SK-N-SH treated with all-trans-retinoic acid at 6 μM for 48 hours (cell line): ENCODE data around the gene SRPK3.

Experiments
- ATAC-seq: fragments of 200-7000 bp; cut with Tn5 transposase; 3 replicates; pipeline ENCODE4 v1.9.1; 2020; ENCODE audit warnings: mild to moderate bottlenecking, moderate library complexity
- ARNTL ChIP-seq: fragments of 450-650 bp; formaldehyde crosslinking; IDR thresholded peaks from 2 replicates; pipeline ENCODE4 v1.5.0; 2020; ENCODE audit warnings: low read depth, mild to moderate bottlenecking, moderate library complexity, borderline replicate concordance
- CSDC2 ChIP-seq: fragments of 250-450 bp; sonication (Bioruptor Pico); IDR thresholded peaks from 2 replicates; pipeline ENCODE4 v1.5.0; 2020; ENCODE audit warnings: mild to moderate bottlenecking, moderate library complexity
- ESRRG ChIP-seq: fragments of 250-450 bp; sonication (Bioruptor Pico); IDR thresholded peaks from 2 replicates; pipeline ENCODE4 v1.6.1; 2021; ENCODE audit warnings: mild to moderate bottlenecking
- ISL1 ChIP-seq: fragments of 250-450 bp; sonication (Bioruptor Pico); IDR thresholded peaks from 2 replicates; pipeline ENCODE4 v2.1.2; 2022; ENCODE audit warnings: mild to moderate bottlenecking, moderate library complexity
- OSR1 ChIP-seq: fragments of 250-450 bp; sonication (Bioruptor Pico); IDR thresholded peaks from 2 replicates; pipeline ENCODE4 v1.8.0; 2022; ENCODE audit warnings: moderate library complexity, mild to moderate bottlenecking, inconsistent platforms
- PPARA ChIP-seq: fragments of 250-450 bp; sonication (Bioruptor Pico); IDR thresholded peaks from 2 replicates; pipeline ENCODE4 v1.5.0; 2020; ENCODE audit warnings: mild to moderate bottlenecking, borderline replicate concordance
- RARB ChIP-seq: fragments of 250-450 bp; sonication (Bioruptor Pico); IDR thresholded peaks from 2 replicates; pipeline ENCODE4 v1.8.0; 2021; ENCODE audit warnings: mild to moderate bottlenecking, moderate library complexity
- SNAI2 ChIP-seq: fragments of 250-450 bp; sonication (Bioruptor Pico); IDR thresholded peaks from 2 replicates; pipeline ENCODE4 v1.5.0; 2020; ENCODE audit warnings: mild to moderate bottlenecking, moderate library complexity
- TCF4 ChIP-seq: fragments of 250-450 bp; sonication (Bioruptor Pico); IDR thresholded peaks from 2 replicates; pipeline ENCODE4 v1.8.0; 2021; ENCODE audit warnings: mild to moderate bottlenecking, moderate library complexity, borderline replicate concordance
- ZC3H10 ChIP-seq: fragments of 250-450 bp; sonication (Bioruptor Pico); IDR thresholded peaks from 2 replicates; pipeline ENCODE4 v1.5.1; 2021; ENCODE audit warnings: mild to moderate bottlenecking, moderate library complexity
- ZFP3 ChIP-seq: fragments of 250-450 bp; sonication (Bioruptor Pico); IDR thresholded peaks from 2 replicates; pipeline ENCODE4 v1.5.0; 2020; ENCODE audit warnings: mild to moderate bottlenecking, moderate library complexity
- ZFP30 ChIP-seq: fragments of 450-650 bp; formaldehyde crosslinking; IDR thresholded peaks from 2 replicates; pipeline ENCODE4 v1.5.0; 2022; ENCODE audit warnings: mild to moderate bottlenecking, moderate library complexity
- ZNF565 ChIP-seq: fragments of 450-650 bp; formaldehyde crosslinking; conservative IDR thresholded peaks from 2 replicates; pipeline ENCODE4 v1.5.0; 2020; ENCODE audit warnings: low read depth, mild to moderate bottlenecking, moderate library complexity
- ZNF70 ChIP-seq: fragments of 450-650 bp; formaldehyde crosslinking; IDR thresholded peaks from 2 replicates; pipeline ENCODE4 v1.5.0; 2020; ENCODE audit warnings: mild to moderate bottlenecking, moderate library complexity
- ZNF8 ChIP-seq: fragments of 450-650 bp; formaldehyde crosslinking; IDR thresholded peaks from 2 replicates; pipeline ENCODE4 v1.5.0; 2020; ENCODE audit warnings: mild to moderate bottlenecking, moderate library complexity
- TF ChIP-seq, protein P1 (sequence below): fragments of 250-450 bp; sonication (Bioruptor Pico); IDR thresholded peaks from 2 replicates; pipeline ENCODE4 v1.5.0; 2020; ENCODE audit warnings: mild to moderate bottlenecking, moderate library complexity
- TF ChIP-seq, protein P2 (sequence below): fragments of 250-450 bp; sonication (Bioruptor Pico); IDR thresholded peaks from 2 replicates; pipeline ENCODE4 v1.8.0; 2021; ENCODE audit warnings: low read depth, mild to moderate bottlenecking, moderate library complexity, borderline replicate concordance
- TF ChIP-seq, protein P3 (sequence below): fragments of 250-450 bp; sonication (Bioruptor Pico); IDR thresholded peaks from 2 replicates; pipeline ENCODE4 v1.5.1; 2021; ENCODE audit warnings: mild to moderate bottlenecking, moderate library complexity
- TF ChIP-seq, protein P4 (sequence below): fragments of 250-450 bp; sonication (Bioruptor Pico); IDR thresholded peaks from 2 replicates; pipeline ENCODE4 v1.8.0; 2020; ENCODE audit warnings: mild to moderate bottlenecking, moderate library complexity, borderline replicate concordance

The SRPK3 gene

DNA sequence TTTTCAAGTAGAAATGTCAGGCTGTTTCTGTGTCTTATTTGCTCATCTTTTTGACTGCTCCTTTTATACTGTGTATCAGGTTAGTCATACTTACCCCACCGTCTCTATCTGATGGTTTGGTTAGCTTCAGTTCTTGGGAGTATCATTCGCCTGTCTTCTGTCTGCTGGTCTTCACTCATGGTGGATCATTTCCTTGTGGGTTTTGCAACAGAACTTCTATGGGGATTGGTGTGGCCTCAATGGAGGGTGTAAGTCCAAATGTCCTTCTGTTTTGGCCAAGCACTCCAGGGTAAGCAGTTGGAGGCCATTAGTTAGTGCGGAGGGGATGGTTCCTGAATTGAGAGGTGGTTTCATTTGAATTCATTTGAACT lies 49.0 kb upstream of the SRPK3 start:
- ATAC-seq = no peak
- TF ChIP-seq ZFP30 (CRISPR knock-in tag) (no peak), TCF4 (no peak), ISL1 (CRISPR knock-in tag) (no peak), ESRRG (CRISPR knock-in tag) (no peak)
- TF ChIP-seq, protein P1, sequence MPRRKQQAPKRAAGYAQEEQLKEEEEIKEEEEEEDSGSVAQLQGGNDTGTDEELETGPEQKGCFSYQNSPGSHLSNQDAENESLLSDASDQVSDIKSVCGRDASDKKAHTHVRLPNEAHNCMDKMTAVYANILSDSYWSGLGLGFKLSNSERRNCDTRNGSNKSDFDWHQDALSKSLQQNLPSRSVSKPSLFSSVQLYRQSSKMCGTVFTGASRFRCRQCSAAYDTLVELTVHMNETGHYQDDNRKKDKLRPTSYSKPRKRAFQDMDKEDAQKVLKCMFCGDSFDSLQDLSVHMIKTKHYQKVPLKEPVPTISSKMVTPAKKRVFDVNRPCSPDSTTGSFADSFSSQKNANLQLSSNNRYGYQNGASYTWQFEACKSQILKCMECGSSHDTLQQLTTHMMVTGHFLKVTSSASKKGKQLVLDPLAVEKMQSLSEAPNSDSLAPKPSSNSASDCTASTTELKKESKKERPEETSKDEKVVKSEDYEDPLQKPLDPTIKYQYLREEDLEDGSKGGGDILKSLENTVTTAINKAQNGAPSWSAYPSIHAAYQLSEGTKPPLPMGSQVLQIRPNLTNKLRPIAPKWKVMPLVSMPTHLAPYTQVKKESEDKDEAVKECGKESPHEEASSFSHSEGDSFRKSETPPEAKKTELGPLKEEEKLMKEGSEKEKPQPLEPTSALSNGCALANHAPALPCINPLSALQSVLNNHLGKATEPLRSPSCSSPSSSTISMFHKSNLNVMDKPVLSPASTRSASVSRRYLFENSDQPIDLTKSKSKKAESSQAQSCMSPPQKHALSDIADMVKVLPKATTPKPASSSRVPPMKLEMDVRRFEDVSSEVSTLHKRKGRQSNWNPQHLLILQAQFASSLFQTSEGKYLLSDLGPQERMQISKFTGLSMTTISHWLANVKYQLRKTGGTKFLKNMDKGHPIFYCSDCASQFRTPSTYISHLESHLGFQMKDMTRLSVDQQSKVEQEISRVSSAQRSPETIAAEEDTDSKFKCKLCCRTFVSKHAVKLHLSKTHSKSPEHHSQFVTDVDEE (CRISPR knock-in tag) = no peak

DNA sequence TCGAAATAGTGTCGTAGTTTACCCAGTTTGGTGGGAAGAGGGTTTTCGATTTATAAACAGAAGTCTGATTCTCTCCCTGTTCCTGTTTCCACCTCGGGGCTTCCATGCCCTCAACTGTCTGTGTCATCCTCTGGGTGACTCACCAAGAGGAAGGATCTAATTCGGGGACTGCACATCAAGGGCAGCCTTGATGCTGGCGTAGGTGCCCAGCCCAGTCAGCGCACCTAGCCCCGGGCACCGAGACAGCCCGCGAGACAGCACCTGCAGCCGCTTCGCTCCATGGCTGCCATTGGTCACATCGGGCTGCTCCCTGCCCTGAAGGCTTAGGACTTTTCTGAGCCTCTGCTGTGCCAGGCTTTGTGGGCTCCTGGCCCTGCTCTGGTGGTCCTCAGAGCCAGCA lies 48.4 kb upstream of the SRPK3 start:
- TF ChIP-seq ZFP3 (no peak), ARNTL (CRISPR knock-in tag) (no peak), OSR1 (no peak), ZNF70 (no peak), SNAI2 (no peak), CSDC2 (CRISPR knock-in tag) (no peak), PPARA (CRISPR knock-in tag) (no peak), ZNF8 (no peak)
- TF ChIP-seq, protein P2, sequence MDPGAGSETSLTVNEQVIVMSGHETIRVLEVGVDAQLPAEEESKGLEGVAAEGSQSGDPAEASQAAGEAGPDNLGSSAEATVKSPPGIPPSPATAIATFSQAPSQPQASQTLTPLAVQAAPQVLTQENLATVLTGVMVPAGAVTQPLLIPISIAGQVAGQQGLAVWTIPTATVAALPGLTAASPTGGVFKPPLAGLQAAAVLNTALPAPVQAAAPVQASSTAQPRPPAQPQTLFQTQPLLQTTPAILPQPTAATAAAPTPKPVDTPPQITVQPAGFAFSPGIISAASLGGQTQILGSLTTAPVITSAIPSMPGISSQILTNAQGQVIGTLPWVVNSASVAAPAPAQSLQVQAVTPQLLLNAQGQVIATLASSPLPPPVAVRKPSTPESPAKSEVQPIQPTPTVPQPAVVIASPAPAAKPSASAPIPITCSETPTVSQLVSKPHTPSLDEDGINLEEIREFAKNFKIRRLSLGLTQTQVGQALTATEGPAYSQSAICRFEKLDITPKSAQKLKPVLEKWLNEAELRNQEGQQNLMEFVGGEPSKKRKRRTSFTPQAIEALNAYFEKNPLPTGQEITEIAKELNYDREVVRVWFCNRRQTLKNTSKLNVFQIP (CRISPR knock-in tag) = no peak
- TF ChIP-seq, protein P3, sequence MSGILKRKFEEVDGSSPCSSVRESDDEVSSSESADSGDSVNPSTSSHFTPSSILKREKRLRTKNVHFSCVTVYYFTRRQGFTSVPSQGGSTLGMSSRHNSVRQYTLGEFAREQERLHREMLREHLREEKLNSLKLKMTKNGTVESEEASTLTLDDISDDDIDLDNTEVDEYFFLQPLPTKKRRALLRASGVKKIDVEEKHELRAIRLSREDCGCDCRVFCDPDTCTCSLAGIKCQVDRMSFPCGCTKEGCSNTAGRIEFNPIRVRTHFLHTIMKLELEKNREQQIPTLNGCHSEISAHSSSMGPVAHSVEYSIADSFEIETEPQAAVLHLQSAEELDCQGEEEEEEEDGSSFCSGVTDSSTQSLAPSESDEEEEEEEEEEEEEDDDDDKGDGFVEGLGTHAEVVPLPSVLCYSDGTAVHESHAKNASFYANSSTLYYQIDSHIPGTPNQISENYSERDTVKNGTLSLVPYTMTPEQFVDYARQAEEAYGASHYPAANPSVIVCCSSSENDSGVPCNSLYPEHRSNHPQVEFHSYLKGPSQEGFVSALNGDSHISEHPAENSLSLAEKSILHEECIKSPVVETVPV (CRISPR knock-in tag) = no peak
- TF ChIP-seq, protein P1 (CRISPR knock-in tag) = no peak
- no peak for ATAC-seq

DNA sequence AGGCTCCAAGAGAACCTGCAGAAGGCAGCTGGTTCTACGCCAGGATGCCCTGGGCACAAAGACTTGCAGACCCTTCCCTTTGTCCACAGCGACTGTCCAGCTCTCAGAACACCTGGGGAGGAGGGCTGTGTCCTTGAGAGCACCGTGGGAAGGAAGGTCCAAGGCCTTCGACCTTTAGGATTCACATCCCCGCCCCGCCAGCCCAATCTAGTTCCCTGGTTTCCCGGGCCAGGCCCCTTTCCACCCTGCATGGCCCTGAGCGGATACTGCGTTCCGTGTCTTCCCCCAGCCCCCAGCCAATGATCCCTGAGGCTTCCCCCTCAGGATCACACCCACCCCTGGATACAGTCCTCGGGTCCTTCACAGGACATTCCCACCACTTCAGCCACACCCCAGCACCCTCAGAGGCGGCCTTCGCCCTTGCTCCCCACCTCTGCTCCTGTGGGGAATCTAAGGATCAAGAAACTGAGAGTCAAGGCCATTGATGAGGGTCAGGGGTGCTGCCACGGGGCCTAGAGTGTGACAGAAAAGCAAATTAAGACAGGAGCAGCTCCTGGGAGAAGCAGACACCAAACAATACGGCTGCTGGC lies 47.1 kb upstream of the SRPK3 start:
- TF ChIP-seq ZFP30 (CRISPR knock-in tag) = no peak
- no peak for TF ChIP-seq OSR1
- TF ChIP-seq ZC3H10 (CRISPR knock-in tag) = no peak
- TF ChIP-seq ZNF70 = no peak
- TF ChIP-seq RARB (CRISPR knock-in tag) = no peak
- no peak for TF ChIP-seq ARNTL (CRISPR knock-in tag)
- TF ChIP-seq, protein P3 (CRISPR knock-in tag) = no peak
- TF ChIP-seq ZNF565 (CRISPR knock-in tag) = no peak
- TF ChIP-seq, protein P2 (CRISPR knock-in tag) = no peak
- TF ChIP-seq ESRRG (CRISPR knock-in tag) = no peak
- TF ChIP-seq, protein P4, sequence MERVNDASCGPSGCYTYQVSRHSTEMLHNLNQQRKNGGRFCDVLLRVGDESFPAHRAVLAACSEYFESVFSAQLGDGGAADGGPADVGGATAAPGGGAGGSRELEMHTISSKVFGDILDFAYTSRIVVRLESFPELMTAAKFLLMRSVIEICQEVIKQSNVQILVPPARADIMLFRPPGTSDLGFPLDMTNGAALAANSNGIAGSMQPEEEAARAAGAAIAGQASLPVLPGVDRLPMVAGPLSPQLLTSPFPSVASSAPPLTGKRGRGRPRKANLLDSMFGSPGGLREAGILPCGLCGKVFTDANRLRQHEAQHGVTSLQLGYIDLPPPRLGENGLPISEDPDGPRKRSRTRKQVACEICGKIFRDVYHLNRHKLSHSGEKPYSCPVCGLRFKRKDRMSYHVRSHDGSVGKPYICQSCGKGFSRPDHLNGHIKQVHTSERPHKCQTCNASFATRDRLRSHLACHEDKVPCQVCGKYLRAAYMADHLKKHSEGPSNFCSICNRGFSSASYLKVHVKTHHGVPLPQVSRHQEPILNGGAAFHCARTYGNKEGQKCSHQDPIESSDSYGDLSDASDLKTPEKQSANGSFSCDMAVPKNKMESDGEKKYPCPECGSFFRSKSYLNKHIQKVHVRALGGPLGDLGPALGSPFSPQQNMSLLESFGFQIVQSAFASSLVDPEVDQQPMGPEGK = no peak

More for the DNA sequence above, 47.1 kb upstream of the SRPK3 start:
- no peak for ATAC-seq
